H9 (cell line): ENCODE results near the gene ZNF512B. TPM values are rescaled to one million over a fixed set of nuclear protein-coding genes. Genes with fewer than 3 reads are reported as not detected.

Source experiments
- DNase-seq: peaks from one replicate; pipeline ENCODE4 v3.0.0-alpha.2; 2017
- H2AFZ ChIP-seq: one replicate; pipeline ENCODE4 v1.6.1; 2013; ENCODE audit warnings: mild to moderate bottlenecking, low read length, control low read depth, moderate library complexity
- H2AK5ac ChIP-seq: 2 replicates; pipeline ENCODE4 v1.6.1; 2013; ENCODE audit warnings: low read length, control low read depth, mixed read lengths; ENCODE audit not compliant: insufficient read length
- H2BK120ac ChIP-seq: one replicate; pipeline ENCODE4 v1.6.1; 2013; ENCODE audit warnings: low read depth, mild to moderate bottlenecking, low read length, control low read depth, inconsistent platforms; ENCODE audit not compliant: poor library complexity, severe bottlenecking
- H2BK12ac ChIP-seq: 2 replicates; pipeline ENCODE4 v1.6.1; 2013; ENCODE audit warnings: low read length, control low read depth, mixed read lengths, low read depth; ENCODE audit not compliant: insufficient read length
- H2BK15ac ChIP-seq: 2 replicates; pipeline ENCODE4 v1.6.1; 2013; ENCODE audit warnings: low read depth, low read length, control low read depth
- H2BK20ac ChIP-seq: one replicate; pipeline ENCODE4 v1.6.1; 2013; ENCODE audit warnings: low read depth, mild to moderate bottlenecking, low read length, control low read depth, inconsistent platforms; ENCODE audit not compliant: poor library complexity, severe bottlenecking
- H2BK5ac ChIP-seq: 2 replicates; pipeline ENCODE4 v1.6.1; 2013; ENCODE audit warnings: low read length, control low read depth, mixed read lengths; ENCODE audit not compliant: insufficient read length
- H3K14ac ChIP-seq: 2 replicates; pipeline ENCODE4 v1.6.1; 2013; ENCODE audit warnings: low read length, control low read depth; ENCODE audit not compliant: insufficient read depth
- H3K18ac ChIP-seq: 2 replicates; pipeline ENCODE4 v1.6.1; 2013; ENCODE audit warnings: low read depth, mild to moderate bottlenecking, mixed read lengths, low read length, control low read depth; ENCODE audit not compliant: insufficient read length
- H3K23ac ChIP-seq: 2 replicates; pipeline ENCODE4 v1.6.1; 2013; ENCODE audit warnings: low read length, control low read depth, mixed read lengths, low read depth; ENCODE audit not compliant: insufficient read length
- H3K23me2 ChIP-seq: 2 replicates; pipeline ENCODE4 v1.6.1; 2013; ENCODE audit warnings: low read depth, mild to moderate bottlenecking, mixed read lengths, low read length, control low read depth; ENCODE audit not compliant: insufficient read length, poor library complexity, severe bottlenecking
- H3K27ac ChIP-seq: 2 replicates; pipeline ENCODE4 v1.5.1; 2013; ENCODE audit warnings: low read length, control low read depth, mixed read lengths, low read depth; ENCODE audit not compliant: insufficient read length
- H3K27me3 ChIP-seq: 2 replicates; pipeline ENCODE4 v1.6.1; 2013; ENCODE audit warnings: low read length, control low read depth, inconsistent platforms; ENCODE audit not compliant: insufficient read depth
- H3K4ac ChIP-seq: 2 replicates; pipeline ENCODE4 v1.6.1; 2013; ENCODE audit warnings: low read depth, mild to moderate bottlenecking, control low read depth, inconsistent platforms, low read length, moderate library complexity
- H3K4me1 ChIP-seq: 2 replicates; pipeline ENCODE4 v1.6.1; 2013; ENCODE audit warnings: low read length, control low read depth, inconsistent platforms; ENCODE audit not compliant: insufficient read depth
- H3K4me2 ChIP-seq: 2 replicates; pipeline ENCODE4 v1.6.1; 2013; ENCODE audit warnings: low read length, control low read depth, mixed read lengths; ENCODE audit not compliant: insufficient read length, insufficient read depth
- H3K56ac ChIP-seq: 2 replicates; pipeline ENCODE4 v1.6.1; 2013; ENCODE audit warnings: low read depth, mild to moderate bottlenecking, mixed read lengths, low read length, control low read depth; ENCODE audit not compliant: insufficient read length
- H3K79me1 ChIP-seq: 2 replicates; pipeline ENCODE4 v1.6.1; 2013; ENCODE audit warnings: low read depth, mild to moderate bottlenecking, moderate library complexity, low read length, control low read depth, inconsistent platforms; ENCODE audit not compliant: insufficient read depth, poor library complexity, severe bottlenecking
- H3K79me2 ChIP-seq: 2 replicates; pipeline ENCODE4 v1.6.1; 2013; ENCODE audit warnings: low read length, control low read depth, inconsistent platforms; ENCODE audit not compliant: insufficient read depth
- H3K9ac ChIP-seq: 2 replicates; pipeline ENCODE4 v1.6.1; 2013; ENCODE audit warnings: low read length, control low read depth, mixed read lengths; ENCODE audit not compliant: insufficient read length; ENCODE audit errors: extremely low read depth
- H3K9me3 ChIP-seq: one replicate; pipeline ENCODE4 v1.6.1; 2013; ENCODE audit warnings: low read depth, low read length, inconsistent platforms; ENCODE audit not compliant: control insufficient read depth
- H3T11ph ChIP-seq: one replicate; pipeline ENCODE4 v1.6.1; 2013; ENCODE audit warnings: mild to moderate bottlenecking, low read length, control low read depth, inconsistent platforms
- H4K20me1 ChIP-seq: one replicate; pipeline ENCODE4 v1.6.1; 2013; ENCODE audit not compliant: control insufficient read depth, insufficient read length, insufficient read depth
- H4K5ac ChIP-seq: 2 replicates; pipeline ENCODE4 v1.6.1; 2013; ENCODE audit warnings: low read depth, mild to moderate bottlenecking, mixed read lengths, low read length, control low read depth; ENCODE audit not compliant: insufficient read length
- H4K8ac ChIP-seq: replicated peaks from 2 replicates; pipeline ENCODE4 v1.6.1; 2013; ENCODE audit warnings: low read length, control low read depth, mixed read lengths, low read depth; ENCODE audit not compliant: insufficient read length
- H4K91ac ChIP-seq: 2 replicates; pipeline ENCODE4 v1.6.1; 2013; ENCODE audit warnings: low read depth, mild to moderate bottlenecking, moderate library complexity, mixed read lengths, low read length, control low read depth; ENCODE audit not compliant: insufficient read length
- H3K27ac Mint-ChIP-seq, 3 experiments: 2 replicates in 2 of 3; 3 replicates in 1 of 3; pipeline ENCODE4 v1.8.0; 2020 to 2021; ENCODE audit warnings: mixed read lengths in 3 of 3, mild to moderate bottlenecking in 1 of 3, moderate library complexity in 1 of 3
- H3K27me3 Mint-ChIP-seq: 2 replicates; pipeline ENCODE4 v1.8.0; 2021; ENCODE audit warnings: low read depth, mild to moderate bottlenecking, moderate library complexity, mixed read lengths
- H3K36me3 Mint-ChIP-seq, 3 experiments: 2 replicates in 2 of 3; 3 replicates in 1 of 3; pipeline ENCODE4 v1.8.0; 2020 to 2021; ENCODE audit warnings: low read depth in 3 of 3, mixed read lengths in 3 of 3; ENCODE audit not compliant: insufficient read depth in 1 of 3
- H3K4me1 Mint-ChIP-seq, 2 experiments: 2 replicates each; pipeline ENCODE4 v1.8.0; 2020; ENCODE audit warnings: mixed read lengths in 2 of 2
- H3K4me3 Mint-ChIP-seq, 2 experiments: 2 replicates in 1 of 2; 3 replicates in 1 of 2; pipeline ENCODE4 v1.8.0; 2020 to 2021; ENCODE audit warnings: mild to moderate bottlenecking in 2 of 2, mixed read lengths in 2 of 2, moderate library complexity in 1 of 2
- H3K9me3 Mint-ChIP-seq, 2 experiments: 2 replicates in 1 of 2; 3 replicates in 1 of 2; pipeline ENCODE4 v1.8.0; 2020; ENCODE audit warnings: mild to moderate bottlenecking in 2 of 2, mixed read lengths in 2 of 2, moderate library complexity in 1 of 2
- WGBS: extraction: QIAGEN DNeasy Blood & Tissue Kit; methylation state at CpG from one replicate; pipeline ENCODE4 v1.1.7; 2013; ENCODE audit warnings: missing lambda C conversion rate, low lambda C conversion rate, mixed read lengths; ENCODE audit not compliant: insufficient read length; ENCODE audit errors: extremely low coverage; 5-methylcytosine and 5-hydroxymethylcytosine counted together
- total RNA-seq: library from RNA; stranded (reverse); gene quantifications from 2 replicates; pipeline ENCODE4 v1.2.1, GENCODE V29; 2021
- TF ChIP-seq, protein P1 (sequence below): fragments of 200-600 bp; sonication (generic); conservative IDR thresholded peaks from 3 replicates; pipeline ENCODE4 v1.8.0; 2021; ENCODE audit warnings: antibody characterized with exemption, mild to moderate bottlenecking

The ZNF512B gene
- total RNA-seq, 1 experiment from 2014 or later: 46.0 TPM

DNA sequence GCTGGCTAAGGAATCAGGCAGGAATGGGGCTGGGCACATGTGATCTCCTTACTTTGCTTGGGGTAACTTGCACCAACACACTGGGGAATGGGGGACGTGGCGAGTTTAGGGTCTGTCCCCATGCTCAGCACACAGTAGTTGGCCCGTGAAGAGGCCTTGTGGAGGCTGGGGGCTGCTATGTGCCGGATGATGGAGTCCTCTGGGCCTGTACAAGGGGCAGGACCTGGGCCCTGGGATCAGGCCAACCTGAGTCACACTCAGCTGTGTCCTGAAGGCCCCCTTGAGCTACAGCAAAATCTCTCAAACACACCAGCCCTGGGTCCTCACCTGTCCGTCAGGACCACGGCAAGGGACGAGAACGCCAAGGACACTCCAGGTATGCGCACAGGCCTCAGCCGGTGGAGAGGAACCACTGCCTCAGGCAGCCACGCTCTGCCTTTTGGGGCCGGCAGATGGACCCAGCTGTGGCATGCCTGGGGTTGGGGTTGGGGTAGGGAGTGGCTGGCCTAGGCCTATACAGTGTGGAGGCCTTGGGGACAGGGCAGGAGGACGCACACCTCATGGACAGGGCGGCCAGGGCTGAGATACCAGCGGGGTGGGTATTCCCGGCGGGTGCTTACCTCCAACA lies 24.6 kb downstream of the ZNF512B start:
- Histone ChIP-seq H2BK20ac (no peak overlapping the region), H3K14ac (no peak overlapping the region), H4K20me1 (peaks cover 3% of the 10 kb centered on the region), H2BK15ac (no peak overlapping the region), H3K23ac (no peak overlapping the region), H2AK5ac (no peak overlapping the region), H2AFZ (no peak overlapping the region), H3K27ac (no peak overlapping the region), H3K27me3 (no peaks in the 10 kb centered on the region), H3K56ac (no peak overlapping the region), H3T11ph (no peak overlapping the region), H4K8ac (no peak overlapping the region), H4K5ac (no peak overlapping the region), H3K18ac (no peak overlapping the region), H3K23me2 (peaks cover 7% of the 10 kb centered on the region), H3K4me2 (no peak overlapping the region), H2BK120ac (no peak overlapping the region), H3K9me3 (no peaks in the 10 kb centered on the region), H2BK12ac (no peak overlapping the region), H3K9ac (no peak overlapping the region), H2BK5ac (no peak overlapping the region), H3K79me2 (peaks cover 3% of the 10 kb centered on the region; the same call in 1 of the 2 replicates), H3K4me1 (no peaks in the 10 kb centered on the region), H4K91ac (no peak overlapping the region), H3K79me1 (no peaks in the 10 kb centered on the region), H3K4ac (no peak overlapping the region)
- peak overlapping the region in 1 of 3 experiments; percentile 23; a peak in 2 of 7 replicates for H3K27ac Mint-ChIP-seq
- no peaks in the 10 kb centered on the region for H3K27me3 Mint-ChIP-seq
- peaks cover 16 to 30% of the 10 kb centered on the region in 2 experiments for H3K4me1 Mint-ChIP-seq
- DNase-seq: no peak
- WGBS: no CpG with 5 or more reads among the region's 17 CpGs
- TF ChIP-seq, protein P1, sequence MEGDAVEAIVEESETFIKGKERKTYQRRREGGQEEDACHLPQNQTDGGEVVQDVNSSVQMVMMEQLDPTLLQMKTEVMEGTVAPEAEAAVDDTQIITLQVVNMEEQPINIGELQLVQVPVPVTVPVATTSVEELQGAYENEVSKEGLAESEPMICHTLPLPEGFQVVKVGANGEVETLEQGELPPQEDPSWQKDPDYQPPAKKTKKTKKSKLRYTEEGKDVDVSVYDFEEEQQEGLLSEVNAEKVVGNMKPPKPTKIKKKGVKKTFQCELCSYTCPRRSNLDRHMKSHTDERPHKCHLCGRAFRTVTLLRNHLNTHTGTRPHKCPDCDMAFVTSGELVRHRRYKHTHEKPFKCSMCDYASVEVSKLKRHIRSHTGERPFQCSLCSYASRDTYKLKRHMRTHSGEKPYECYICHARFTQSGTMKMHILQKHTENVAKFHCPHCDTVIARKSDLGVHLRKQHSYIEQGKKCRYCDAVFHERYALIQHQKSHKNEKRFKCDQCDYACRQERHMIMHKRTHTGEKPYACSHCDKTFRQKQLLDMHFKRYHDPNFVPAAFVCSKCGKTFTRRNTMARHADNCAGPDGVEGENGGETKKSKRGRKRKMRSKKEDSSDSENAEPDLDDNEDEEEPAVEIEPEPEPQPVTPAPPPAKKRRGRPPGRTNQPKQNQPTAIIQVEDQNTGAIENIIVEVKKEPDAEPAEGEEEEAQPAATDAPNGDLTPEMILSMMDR: no peak
- H3K9me3 Mint-ChIP-seq: peaks cover 4 to 7% of the 10 kb centered on the region in 2 experiments; a peak in 3 of 5 replicates
- no peak overlapping the region for H3K4me3 Mint-ChIP-seq
- H3K36me3 Mint-ChIP-seq: peaks cover 5 to 29% (median 22%) of the 10 kb centered on the region in 3 experiments
